Measurements from ENCODE around the gene FLOT2. TPM values are rescaled to one million over a fixed set of nuclear protein-coding genes. Genes with fewer than 3 reads are reported as not detected.
A peak's percentile ranks its signal among the peaks of the same experiment; 100 is the strongest.

The FLOT2 gene
- total RNA-seq, 1 donor from 2014 or later, result 98.8 TPM

DNA sequence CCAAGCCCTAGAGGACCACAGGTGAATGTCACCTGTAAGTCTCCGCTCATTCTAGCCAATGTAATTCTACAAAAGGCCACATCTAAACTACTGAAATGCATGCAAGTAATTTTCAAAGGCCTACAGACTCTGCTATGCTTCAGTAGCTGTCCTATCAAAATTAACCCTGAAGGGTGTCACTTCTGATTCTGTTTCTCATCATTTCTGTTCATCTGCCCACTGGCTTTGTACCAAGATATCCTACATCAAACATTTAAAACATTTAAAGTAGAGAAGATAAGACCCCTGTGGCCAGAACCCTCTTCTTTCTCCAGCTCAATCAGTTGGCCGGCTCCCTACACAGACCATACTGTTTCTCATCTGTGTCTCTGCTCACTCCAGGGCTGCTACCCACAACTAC, 32.3 kb upstream of the FLOT2 start:
- DNase-seq (ENCODE audit: low spot score), result no peak
- Mint-ChIP-seq H3K9me3 (peaks cover 12% of the 10 kb centered on the region), H3K4me3 (no peak overlapping the region), H3K4me1 (ENCODE audit: low read depth) (peaks cover 57% of the 10 kb centered on the region), H3K27me3 (ENCODE audit: insufficient read depth) (no peaks in the 10 kb centered on the region), H3K27ac (peak overlapping the region; percentile 45), H3K36me3 (ENCODE audit: low read depth) (peaks cover 44% of the 10 kb centered on the region)
- intact Hi-C loops (cut with micrococcal nuclease), result loop anchor here (2.0 to 10.0 kb wide), 4 partner anchors 27 to 355 kb away; partner anchors contain the start of genes ALDOC, BLTP2, DHRS13 and PIGS

DNA sequence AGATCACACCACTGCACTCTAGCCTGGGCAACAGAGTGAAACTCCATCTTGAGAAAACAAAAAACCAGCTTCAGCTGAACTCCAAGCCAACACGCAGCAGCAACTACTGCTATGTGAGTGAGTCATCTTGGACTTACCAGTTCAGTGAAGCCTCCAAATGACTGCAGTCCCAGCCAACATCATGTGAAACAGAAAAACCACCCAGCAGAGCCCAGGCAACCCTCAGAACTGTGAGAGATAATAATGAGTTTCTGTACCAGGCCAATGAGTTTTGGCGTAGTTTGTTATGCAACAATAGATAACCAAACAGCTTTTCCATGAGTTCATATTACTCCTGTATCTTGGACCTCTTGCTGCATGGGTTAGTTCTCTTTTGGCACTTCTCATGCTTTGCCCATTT, 30.5 kb upstream of the FLOT2 start:
- Mint-ChIP-seq H3K4me1 (ENCODE audit: low read depth) (peaks cover 58% of the 10 kb centered on the region), H3K36me3 (ENCODE audit: low read depth) (peaks cover 45% of the 10 kb centered on the region), H3K4me3 (no peak overlapping the region), H3K9me3 (peaks cover 12% of the 10 kb centered on the region), H3K27ac (peak overlapping the region; percentile 82), H3K27me3 (ENCODE audit: insufficient read depth) (no peaks in the 10 kb centered on the region)
- intact Hi-C loops (cut with micrococcal nuclease), result loop anchor here (2.0 to 10.0 kb wide), 4 partner anchors 25 to 353 kb away; partner anchors contain the start of genes ALDOC, BLTP2, DHRS13 and PIGS
- DNase-seq (ENCODE audit: low spot score), result no peak

DNA sequence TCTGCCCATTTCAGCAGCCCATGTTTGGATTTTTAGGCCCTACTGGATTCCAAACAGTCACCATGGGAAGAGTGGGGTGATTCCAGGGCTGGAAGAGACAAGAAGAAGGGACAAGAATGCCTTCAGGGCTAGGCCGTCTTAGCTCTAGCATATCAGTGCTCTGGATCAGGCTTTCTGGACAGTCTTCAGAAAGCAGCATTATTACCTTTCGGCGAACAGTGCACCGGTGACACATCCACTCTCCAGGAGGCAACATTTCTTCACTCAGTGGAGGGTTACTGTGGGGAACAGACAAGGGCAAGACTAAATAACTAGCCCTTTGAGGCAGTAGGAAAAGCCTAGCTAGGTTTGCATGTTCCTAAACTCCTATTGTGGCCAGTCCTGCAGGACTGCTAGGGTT, 29.3 kb upstream of the FLOT2 start:
- Mint-ChIP-seq H3K36me3 (ENCODE audit: low read depth) (peaks cover 52% of the 10 kb centered on the region), H3K27me3 (ENCODE audit: insufficient read depth) (no peaks in the 10 kb centered on the region), H3K4me3 (peak overlapping the region; percentile 4), H3K27ac (peak overlapping the region; percentile 92), H3K9me3 (peaks cover 12% of the 10 kb centered on the region), H3K4me1 (ENCODE audit: low read depth) (peaks cover 58% of the 10 kb centered on the region)
- DNase-seq (ENCODE audit: low spot score), result no peak
- intact Hi-C loops (cut with micrococcal nuclease), result loop anchor here (1.0 to 10.0 kb wide), 6 partner anchors 23 to 352 kb away; partner anchors contain the start of genes ALDOC, BLTP2, NEK8 and PIGS

DNA sequence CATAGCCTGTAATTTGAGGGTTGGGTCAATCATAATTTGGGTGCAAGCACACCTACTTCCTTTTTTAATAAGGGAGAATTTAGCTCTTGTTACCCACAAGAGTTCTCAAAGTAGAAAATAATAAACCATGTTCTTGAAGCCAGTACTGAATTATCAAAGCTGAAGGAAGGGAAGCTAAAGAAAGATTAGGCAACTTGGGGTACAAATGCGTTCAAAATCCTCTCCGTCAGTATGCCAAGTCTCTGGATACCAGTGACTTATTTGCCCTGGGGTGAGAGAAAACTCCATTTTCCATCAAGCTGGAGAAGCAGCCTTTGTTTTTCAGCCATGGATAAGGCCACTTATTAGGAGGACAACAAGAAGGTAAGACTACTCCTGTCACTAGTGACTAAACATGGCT, 28.8 kb upstream of the FLOT2 start:
- H3K4me3 Mint-ChIP-seq, result peak overlapping the region; percentile 19
- peak overlapping the region; percentile 92 for H3K27ac Mint-ChIP-seq
- H3K9me3 Mint-ChIP-seq, result peaks cover 12% of the 10 kb centered on the region
- DNase-seq (ENCODE audit: low spot score), result no peak
- H3K4me1 Mint-ChIP-seq (ENCODE audit: low read depth), result peaks cover 58% of the 10 kb centered on the region
- peaks cover 56% of the 10 kb centered on the region for H3K36me3 Mint-ChIP-seq (ENCODE audit: low read depth)
- intact Hi-C loops (cut with micrococcal nuclease), result loop anchor here (1.0 to 10.0 kb wide), 6 partner anchors 23 to 352 kb away; partner anchors contain the start of genes ALDOC, BLTP2, NEK8 and PIGS
- no peaks in the 10 kb centered on the region for H3K27me3 Mint-ChIP-seq (ENCODE audit: insufficient read depth)

DNA sequence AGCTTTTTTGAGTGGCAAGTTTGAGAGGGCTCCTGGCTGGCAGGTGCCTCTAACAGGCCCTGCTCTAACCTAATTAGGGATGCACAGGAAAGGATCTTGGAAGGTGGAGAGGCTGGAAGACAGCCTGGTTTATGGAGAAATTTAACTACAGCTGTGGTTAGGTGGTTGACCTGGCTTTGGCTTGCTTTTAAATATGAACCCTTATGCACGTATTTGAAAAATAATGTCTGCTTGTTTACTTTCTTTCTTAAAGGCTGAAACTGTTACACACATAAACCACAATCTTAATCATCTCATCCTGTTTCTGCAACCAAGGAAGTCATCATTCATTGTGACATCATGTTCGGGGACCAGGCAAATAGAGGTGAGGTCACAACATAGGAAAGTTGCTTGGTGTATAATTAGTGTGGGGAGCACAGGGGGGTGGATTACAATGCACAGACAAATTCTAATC, 28.4 kb upstream of the FLOT2 start:
- peak; percentile 62 for DNase-seq (ENCODE audit: low spot score)
- Mint-ChIP-seq H3K27ac (peak overlapping the region; percentile 92), H3K9me3 (peaks cover 12% of the 10 kb centered on the region), H3K27me3 (ENCODE audit: insufficient read depth) (no peaks in the 10 kb centered on the region), H3K4me1 (ENCODE audit: low read depth) (peaks cover 58% of the 10 kb centered on the region), H3K36me3 (ENCODE audit: low read depth) (peaks cover 58% of the 10 kb centered on the region), H3K4me3 (peak overlapping the region; percentile 19)
- intact Hi-C loops (cut with micrococcal nuclease), result loop anchor here (1.0 to 10.0 kb wide), 7 partner anchors 10 to 351 kb away; partner anchors contain the start of genes ALDOC, BLTP2, NEK8 and PIGS

DNA sequence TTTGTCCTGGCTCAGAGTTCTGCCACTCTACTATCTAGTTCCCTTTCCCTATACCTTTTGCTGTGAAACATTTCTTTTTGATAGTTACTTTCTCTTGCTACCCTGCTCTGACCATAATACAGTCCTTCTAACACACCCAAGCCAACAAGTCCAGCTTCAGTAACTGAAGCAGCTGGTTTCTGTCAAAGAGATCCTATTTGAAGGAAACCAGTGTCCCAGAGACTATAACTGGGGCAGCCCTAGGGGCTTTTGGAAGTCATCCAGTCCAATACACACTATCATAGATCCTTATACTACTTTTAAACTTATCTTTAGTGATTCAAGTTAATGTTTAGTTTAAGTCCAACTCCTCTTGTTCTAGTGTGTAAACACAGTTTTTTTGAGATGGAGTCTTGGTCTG, 22.7 kb upstream of the FLOT2 start:
- Mint-ChIP-seq H3K4me3 (no peak overlapping the region), H3K9me3 (no peaks in the 10 kb centered on the region), H3K27ac (no peak overlapping the region), H3K27me3 (ENCODE audit: insufficient read depth) (no peaks in the 10 kb centered on the region), H3K4me1 (ENCODE audit: low read depth) (peaks cover 29% of the 10 kb centered on the region), H3K36me3 (ENCODE audit: low read depth) (peaks cover 65% of the 10 kb centered on the region)
- no peak for DNase-seq (ENCODE audit: low spot score)
- intact Hi-C loops (cut with micrococcal nuclease), result loop anchor here (10.0 kb wide), 2 partner anchors 275 to 345 kb away; partner anchors contain the start of genes ALDOC, BLTP2 and PIGS

DNA sequence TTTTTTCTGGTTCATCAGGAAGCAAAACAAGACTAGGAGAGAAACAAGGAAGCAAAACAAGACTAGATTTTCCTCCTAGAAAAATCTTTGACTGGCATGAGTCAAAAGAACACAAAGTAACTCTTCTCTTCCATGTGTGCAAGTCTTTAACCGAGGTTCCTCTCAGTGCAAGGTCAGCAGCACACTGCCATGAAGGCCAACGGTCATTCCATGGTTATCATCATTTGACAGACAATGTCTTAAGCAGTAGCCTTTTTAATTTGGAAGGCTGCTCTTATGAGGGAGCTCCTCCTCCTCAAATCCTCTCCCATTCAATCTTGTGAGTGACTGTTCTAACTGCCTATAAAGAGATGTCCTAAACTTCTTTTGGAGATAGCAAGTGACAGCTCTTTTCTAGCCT, 20.8 kb upstream of the FLOT2 start:
- Mint-ChIP-seq H3K9me3 (no peaks in the 10 kb centered on the region), H3K4me3 (no peak overlapping the region), H3K4me1 (ENCODE audit: low read depth) (peaks cover 20% of the 10 kb centered on the region), H3K27ac (no peak overlapping the region), H3K27me3 (ENCODE audit: insufficient read depth) (no peaks in the 10 kb centered on the region), H3K36me3 (ENCODE audit: low read depth) (peaks cover 65% of the 10 kb centered on the region)
- intact Hi-C loops (cut with micrococcal nuclease), result no loop called here
- DNase-seq (ENCODE audit: low spot score), result no peak

DNA sequence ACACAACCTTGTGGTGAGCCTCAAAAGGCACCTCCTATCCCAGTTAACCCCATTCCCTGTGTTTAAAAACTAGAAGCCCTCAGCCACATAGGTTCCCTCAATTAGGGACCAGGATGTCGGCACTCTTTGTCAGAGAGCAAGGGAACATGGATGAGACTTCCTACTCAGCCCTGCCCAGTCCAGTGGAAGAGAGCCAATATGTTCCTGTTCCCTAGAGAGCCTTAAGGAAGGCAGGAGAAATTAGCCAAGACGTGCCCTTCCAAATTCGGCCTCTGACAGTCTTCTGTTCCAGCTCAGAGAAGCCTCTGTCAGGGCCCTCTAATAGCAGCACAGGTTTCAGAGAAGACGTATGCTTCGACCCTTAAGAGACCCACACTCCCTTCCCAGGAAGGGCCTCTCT, 19.9 kb upstream of the FLOT2 start:
- no peaks in the 10 kb centered on the region for H3K27me3 Mint-ChIP-seq (ENCODE audit: insufficient read depth)
- peaks cover 18% of the 10 kb centered on the region for H3K4me1 Mint-ChIP-seq (ENCODE audit: low read depth)
- no peaks in the 10 kb centered on the region for H3K9me3 Mint-ChIP-seq
- no peak overlapping the region for H3K27ac Mint-ChIP-seq
- no peak for DNase-seq (ENCODE audit: low spot score)
- peaks cover 68% of the 10 kb centered on the region for H3K36me3 Mint-ChIP-seq (ENCODE audit: low read depth)
- intact Hi-C loops (cut with micrococcal nuclease), result loop anchor here (2.0 kb wide), 1 partner anchor 15 kb away; the partner anchor contains the start of gene DHRS13
- no peak overlapping the region for H3K4me3 Mint-ChIP-seq

DNA sequence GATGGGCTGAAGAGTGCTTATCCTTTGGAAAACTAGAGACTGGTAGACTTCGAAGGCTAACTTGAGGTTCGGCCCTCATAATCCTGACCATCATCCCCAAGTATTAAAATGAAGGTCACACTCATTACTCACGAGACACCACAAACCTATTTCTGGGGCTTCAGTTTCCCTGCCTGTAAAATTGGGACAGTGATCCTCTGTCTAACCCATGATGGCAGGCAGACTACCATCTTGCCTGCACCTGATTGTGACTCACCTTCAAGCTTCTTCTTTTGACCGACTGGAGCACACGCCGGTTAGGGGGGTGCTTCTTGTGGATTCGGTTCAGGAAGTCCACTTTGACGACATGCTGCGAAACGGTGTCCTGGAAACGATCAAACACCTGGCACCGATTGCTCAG, 19.5 kb upstream of the FLOT2 start:
- Mint-ChIP-seq H3K27me3 (ENCODE audit: insufficient read depth) (no peaks in the 10 kb centered on the region), H3K4me1 (ENCODE audit: low read depth) (peaks cover 18% of the 10 kb centered on the region), H3K4me3 (no peak overlapping the region), H3K36me3 (ENCODE audit: low read depth) (peaks cover 68% of the 10 kb centered on the region), H3K27ac (peak overlapping the region; percentile 47), H3K9me3 (no peaks in the 10 kb centered on the region)
- DNase-seq (ENCODE audit: low spot score), result no peak
- intact Hi-C loops (cut with micrococcal nuclease), result loop anchor here (2.0 kb wide), 1 partner anchor 14 kb away; the partner anchor contains the start of gene DHRS13

DNA sequence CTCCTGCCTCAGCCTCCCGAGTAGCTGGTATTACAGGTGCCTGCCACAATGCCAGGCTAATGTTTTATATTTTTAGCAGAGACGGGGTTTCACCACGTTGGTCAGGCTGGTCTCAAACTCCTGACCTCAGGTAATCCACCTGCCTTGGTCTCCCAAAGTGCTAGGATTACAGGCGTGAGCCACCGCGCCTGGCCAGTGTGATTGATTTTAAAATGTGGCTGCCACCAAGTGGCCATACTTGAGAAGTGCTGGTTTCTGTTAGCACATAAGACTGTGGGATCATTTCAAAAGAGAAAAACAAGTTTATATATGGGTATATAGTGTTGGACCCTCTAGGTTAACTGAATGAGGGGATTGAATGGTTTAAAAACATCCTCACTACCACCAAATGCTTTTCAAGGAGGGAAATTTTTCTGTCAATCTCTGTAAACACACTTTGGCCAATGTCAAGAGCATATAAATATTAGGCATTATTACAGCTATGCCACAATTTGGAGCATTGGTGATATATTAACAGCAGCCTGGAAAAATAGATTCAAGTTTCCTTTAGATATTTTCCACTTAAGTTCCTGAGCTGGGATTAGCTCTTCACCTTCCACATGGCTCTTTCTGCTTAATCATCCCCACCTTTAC, 18.9 kb upstream of the FLOT2 start:
- Mint-ChIP-seq H3K27ac (peak overlapping the region; percentile 47), H3K36me3 (ENCODE audit: low read depth) (peaks cover 63% of the 10 kb centered on the region), H3K27me3 (ENCODE audit: insufficient read depth) (no peaks in the 10 kb centered on the region), H3K4me3 (no peak overlapping the region), H3K4me1 (ENCODE audit: low read depth) (peaks cover 18% of the 10 kb centered on the region), H3K9me3 (no peaks in the 10 kb centered on the region)
- intact Hi-C loops (cut with micrococcal nuclease), result loop anchor here (1.0 to 2.0 kb wide), 5 partner anchors 9 to 189 kb away; partner anchors contain the start of gene DHRS13
- no peak for DNase-seq (ENCODE audit: low spot score)

DNA sequence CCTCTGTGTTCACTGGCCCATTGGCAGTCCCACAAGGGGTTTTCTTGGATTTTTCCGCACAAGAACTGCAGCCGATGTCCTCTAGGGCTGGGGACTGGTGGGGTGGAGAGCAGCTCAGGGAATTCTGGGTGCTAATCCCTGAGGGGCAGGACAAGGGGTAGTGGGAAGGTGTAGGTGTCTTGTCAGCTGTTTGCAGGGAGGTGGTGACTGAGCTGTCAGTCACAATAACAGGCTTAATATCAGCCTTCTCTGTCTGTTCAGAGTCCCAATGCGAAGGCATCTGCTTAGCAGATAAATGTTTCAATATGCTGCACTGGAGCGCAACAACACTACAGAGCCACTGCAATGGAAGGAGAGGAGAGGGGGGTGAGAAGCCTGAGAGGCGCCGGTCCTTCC, 15.4 kb upstream of the FLOT2 start:
- peaks cover 71% of the 10 kb centered on the region for H3K36me3 Mint-ChIP-seq (ENCODE audit: low read depth)
- H3K9me3 Mint-ChIP-seq, result no peaks in the 10 kb centered on the region
- no peaks in the 10 kb centered on the region for H3K27me3 Mint-ChIP-seq (ENCODE audit: insufficient read depth)
- intact Hi-C loops (cut with micrococcal nuclease), result no loop called here
- DNase-seq (ENCODE audit: low spot score), result no peak
- H3K4me3 Mint-ChIP-seq, result no peak overlapping the region
- H3K27ac Mint-ChIP-seq, result no peak overlapping the region
- peaks cover 18% of the 10 kb centered on the region for H3K4me1 Mint-ChIP-seq (ENCODE audit: low read depth)

DNA sequence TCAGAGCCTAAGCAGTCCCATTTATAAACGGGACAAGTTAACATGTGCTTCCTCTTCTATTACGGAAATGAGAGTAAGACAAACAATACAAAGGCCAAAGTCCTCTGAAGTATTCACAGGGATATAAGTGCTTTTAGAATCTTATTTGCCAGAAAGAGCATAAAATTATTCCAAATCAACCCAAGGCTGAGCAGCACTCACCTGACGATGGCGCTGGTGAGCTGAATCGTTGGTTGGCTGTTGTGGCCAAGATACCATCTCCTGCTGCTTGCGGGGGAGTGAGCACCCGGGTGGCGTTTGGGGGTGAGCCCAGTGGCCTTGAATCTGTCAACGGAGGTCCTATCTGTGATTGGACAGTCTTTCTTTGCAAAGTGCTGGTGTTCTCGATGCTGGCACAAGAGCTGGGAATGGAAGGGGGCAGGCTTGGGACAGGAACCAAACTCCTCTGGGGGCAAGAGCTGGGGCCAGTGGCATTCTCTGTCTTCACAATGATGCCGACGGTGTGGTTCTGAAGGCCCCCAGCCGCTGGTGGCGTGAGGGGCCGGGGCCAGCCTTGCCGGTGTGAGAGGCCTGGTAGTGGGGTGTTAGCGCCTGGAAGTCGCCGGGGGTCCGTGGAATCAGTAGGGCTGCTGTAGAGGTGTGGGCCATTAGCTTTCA, 14.9 kb upstream of the FLOT2 start:
- H3K36me3 Mint-ChIP-seq (ENCODE audit: low read depth), result peaks cover 69% of the 10 kb centered on the region
- H3K4me1 Mint-ChIP-seq (ENCODE audit: low read depth), result peaks cover 18% of the 10 kb centered on the region
- DNase-seq (ENCODE audit: low spot score), result no peak
- no peaks in the 10 kb centered on the region for H3K27me3 Mint-ChIP-seq (ENCODE audit: insufficient read depth)
- no peaks in the 10 kb centered on the region for H3K9me3 Mint-ChIP-seq
- H3K4me3 Mint-ChIP-seq, result no peak overlapping the region
- intact Hi-C loops (cut with micrococcal nuclease), result no loop called here
- H3K27ac Mint-ChIP-seq, result no peak overlapping the region
